ENCODE data around the gene SAA1.

DNA sequence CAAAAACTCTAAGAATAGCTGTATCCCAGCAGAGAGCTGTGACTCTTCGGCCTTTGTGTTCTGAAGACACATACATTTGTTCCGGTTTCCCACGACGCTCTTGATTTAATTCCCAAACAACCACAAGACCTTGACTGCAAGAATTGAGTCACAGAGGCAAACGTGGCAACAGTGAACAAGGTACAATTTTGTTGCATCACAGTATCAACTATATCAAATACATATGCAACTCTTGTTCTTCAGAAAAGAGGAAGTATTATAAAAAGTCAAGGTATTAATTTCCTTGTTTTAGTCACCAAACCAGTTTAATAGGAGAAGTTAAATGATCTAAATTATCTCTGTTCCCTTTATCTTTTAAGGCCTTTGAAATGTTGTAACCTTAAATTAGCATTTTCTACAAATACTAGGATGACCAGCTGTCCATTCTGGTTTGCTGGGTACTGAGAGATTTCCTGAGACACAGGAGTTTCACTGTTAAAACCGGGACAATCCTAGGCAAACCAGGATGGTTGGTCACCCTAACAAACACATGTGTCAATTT, 44.8 kb downstream of the SAA1 start:
- TF ChIP-seq, protein P1, sequence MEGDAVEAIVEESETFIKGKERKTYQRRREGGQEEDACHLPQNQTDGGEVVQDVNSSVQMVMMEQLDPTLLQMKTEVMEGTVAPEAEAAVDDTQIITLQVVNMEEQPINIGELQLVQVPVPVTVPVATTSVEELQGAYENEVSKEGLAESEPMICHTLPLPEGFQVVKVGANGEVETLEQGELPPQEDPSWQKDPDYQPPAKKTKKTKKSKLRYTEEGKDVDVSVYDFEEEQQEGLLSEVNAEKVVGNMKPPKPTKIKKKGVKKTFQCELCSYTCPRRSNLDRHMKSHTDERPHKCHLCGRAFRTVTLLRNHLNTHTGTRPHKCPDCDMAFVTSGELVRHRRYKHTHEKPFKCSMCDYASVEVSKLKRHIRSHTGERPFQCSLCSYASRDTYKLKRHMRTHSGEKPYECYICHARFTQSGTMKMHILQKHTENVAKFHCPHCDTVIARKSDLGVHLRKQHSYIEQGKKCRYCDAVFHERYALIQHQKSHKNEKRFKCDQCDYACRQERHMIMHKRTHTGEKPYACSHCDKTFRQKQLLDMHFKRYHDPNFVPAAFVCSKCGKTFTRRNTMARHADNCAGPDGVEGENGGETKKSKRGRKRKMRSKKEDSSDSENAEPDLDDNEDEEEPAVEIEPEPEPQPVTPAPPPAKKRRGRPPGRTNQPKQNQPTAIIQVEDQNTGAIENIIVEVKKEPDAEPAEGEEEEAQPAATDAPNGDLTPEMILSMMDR (IDR thresholded peaks at IDR 0.05; ENCODE audit: extremely low read depth in 1 of 2, insufficient read depth in 1 of 2, low read depth in 1 of 2, low read length in 2 of 2): no peak
- TF ChIP-seq FOS (IDR thresholded peaks at IDR 0.05; ENCODE audit: borderline replicate concordance, insufficient read depth, low read length) (no peak), MYC (IDR thresholded peaks at IDR 0.05; ENCODE audit: low read depth, low read length) (no peak), EZH2 (IDR thresholded peaks at IDR 0.05; ENCODE audit: borderline replicate concordance, low read depth, low read length, severe bottlenecking) (no peak), POLR2A (IDR thresholded peaks at IDR 0.05; ENCODE audit: low read depth, low read length) (no peak), POLR2AphosphoS5 (IDR thresholded peaks at IDR 0.05; ENCODE audit: insufficient read depth, low read depth, low read length) (no peak), GATA2 (IDR thresholded peaks at IDR 0.05; ENCODE audit: insufficient read depth, insufficient read length, low read depth, low read length) (no peak)
- TF ChIP-seq, protein P2, sequence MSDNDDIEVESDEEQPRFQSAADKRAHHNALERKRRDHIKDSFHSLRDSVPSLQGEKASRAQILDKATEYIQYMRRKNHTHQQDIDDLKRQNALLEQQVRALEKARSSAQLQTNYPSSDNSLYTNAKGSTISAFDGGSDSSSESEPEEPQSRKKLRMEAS (IDR thresholded peaks at IDR 0.05; ENCODE audit: insufficient read depth, insufficient read length): no peak
